HL-60/S4 treated with retinoic acid at 250 ng/mL for 4 days and 3 days (cell line): Measurements from ENCODE around the gene HS3ST3A1.

Experiments used
- in situ Hi-C: fragments of 300-500 bp; cut with MboI; formaldehyde crosslinking; loops from 2 replicates; pipeline ENCODE4 v1.7.0; 2022; ENCODE audit warnings: low sequenced_read_pairs

Gene HS3ST3A1

DNA sequence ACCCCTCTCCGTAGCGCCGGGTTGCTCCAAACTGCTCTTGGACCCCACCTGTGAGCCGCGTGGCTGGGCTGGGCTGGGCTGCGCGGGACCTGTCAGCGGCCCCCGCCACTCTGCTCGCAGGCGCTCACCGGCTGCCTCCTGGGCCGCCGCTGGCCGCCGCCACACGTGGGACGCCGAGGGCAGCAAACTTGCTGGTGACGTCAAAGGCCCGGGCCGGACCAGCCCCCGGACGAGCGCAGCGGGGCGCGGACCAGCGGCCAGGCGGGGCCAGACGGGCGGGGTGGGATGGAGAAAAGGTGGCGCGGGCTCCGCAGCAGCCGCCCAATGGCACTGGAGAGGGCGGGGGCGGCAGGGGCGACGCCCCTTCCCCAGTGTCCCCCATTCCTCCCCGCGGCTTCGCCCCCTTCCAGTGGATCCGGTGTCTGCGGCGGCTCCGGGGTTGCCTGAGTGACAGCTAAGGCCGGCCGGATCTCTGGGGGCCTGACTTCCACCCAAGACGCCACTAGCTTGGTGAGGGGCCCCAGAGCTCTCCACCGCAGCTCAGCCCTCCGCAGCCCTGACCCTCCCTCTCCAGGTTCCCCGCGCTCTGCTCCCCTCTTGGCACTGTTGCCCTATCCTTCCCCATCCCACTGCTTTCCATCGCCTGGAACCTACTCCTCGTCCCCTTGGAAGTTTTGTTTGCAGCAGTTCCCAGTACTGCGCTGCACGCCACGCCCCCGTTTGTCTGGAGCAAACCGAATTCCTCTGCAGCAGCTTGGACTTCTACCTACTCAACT is at the start of gene HS3ST3A1:
TSS of gene HS3ST3A1 (minus strand) at position 154 of the 776 bp plus-strand sequence. CDS start 800 bp downstream, outside the sequence.
- in situ Hi-C loops = no loop called here

GRCh38 chr17:13650096-13650675 is 48.5 kb upstream of the HS3ST3A1 start:
- in situ Hi-C loops = no loop called here

DNA sequence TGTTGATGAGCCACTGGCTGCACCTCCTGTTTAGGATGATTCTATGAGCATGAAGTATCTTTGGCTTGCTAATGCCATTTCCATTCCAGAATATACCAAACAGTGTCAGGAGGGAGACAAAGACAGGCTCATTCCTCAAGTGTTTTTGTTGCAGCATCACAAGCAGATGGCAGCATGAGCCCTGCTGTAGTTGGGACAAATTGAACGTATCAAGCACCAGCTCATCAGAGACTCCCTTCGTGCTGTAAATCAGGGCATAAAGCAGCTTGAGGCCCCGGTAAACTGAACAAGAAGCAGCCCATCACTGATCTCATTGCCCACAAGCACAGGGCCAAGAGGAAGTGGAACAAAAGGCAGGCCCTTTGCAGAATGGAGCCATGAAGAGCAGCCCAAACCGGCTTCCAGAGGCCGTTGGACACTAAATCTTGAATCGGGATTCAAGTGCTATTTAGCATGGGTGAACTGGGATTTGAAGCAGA is 45.9 kb upstream of the HS3ST3A1 start:
- in situ Hi-C loops = no loop called here

DNA sequence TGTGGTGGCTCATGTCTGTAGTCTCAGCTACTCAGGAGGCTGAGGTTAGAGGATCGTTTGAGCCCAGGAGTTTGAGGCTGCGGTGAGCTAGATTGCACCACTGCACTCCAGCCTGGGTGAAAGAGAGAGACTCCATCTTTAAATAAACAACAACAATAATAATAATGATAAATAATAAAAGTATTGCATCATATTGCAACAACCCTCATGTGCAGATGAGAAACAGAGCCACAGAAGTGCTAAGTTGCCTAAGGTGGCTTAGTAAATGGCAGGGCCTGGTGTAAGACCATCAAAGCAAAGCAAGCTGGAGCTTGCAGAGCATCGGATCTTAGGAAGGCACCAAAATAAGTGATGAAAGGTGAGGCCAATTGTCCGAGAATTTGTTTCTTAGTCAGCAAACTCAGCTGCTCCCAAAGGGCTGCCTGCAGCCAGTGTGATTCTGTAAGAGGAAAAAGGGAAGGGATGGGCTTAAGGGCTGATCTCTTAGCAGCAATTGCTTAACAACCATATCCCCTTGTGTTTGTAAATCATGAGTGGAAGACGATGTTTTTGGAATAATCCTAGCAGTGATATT is 45.3 kb upstream of the HS3ST3A1 start:
- in situ Hi-C loops = no loop called here

DNA sequence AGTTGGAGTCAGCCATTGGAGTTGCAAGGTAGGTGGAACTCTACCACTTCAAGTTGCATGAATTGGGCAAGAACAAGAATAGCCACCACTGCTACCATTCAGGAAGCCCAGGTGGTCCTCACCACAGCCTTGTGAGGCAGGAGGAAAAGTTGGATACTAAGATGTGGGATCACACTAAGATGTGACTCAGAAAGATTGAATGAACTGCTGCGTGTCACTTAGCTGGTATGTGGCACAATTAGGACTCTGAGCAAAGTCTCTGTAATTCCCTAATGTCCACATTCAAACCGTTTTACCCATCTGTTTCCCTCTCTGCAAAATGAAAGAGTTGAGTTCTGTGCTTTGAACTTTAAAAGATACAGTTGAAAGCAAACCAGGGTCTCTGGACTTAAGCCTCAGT is 44.7 kb upstream of the HS3ST3A1 start:
- in situ Hi-C loops = no loop called here

GRCh38 chr17:13643180-13643579 is 41.5 kb upstream of the HS3ST3A1 start:
- in situ Hi-C loops = no loop called here

GRCh38 chr17:13642188-13642587 is 40.5 kb upstream of the HS3ST3A1 start:
- in situ Hi-C loops = no loop called here

GRCh38 chr17:13640551-13640950 is 38.8 kb upstream of the HS3ST3A1 start:
- in situ Hi-C loops = no loop called here

DNA sequence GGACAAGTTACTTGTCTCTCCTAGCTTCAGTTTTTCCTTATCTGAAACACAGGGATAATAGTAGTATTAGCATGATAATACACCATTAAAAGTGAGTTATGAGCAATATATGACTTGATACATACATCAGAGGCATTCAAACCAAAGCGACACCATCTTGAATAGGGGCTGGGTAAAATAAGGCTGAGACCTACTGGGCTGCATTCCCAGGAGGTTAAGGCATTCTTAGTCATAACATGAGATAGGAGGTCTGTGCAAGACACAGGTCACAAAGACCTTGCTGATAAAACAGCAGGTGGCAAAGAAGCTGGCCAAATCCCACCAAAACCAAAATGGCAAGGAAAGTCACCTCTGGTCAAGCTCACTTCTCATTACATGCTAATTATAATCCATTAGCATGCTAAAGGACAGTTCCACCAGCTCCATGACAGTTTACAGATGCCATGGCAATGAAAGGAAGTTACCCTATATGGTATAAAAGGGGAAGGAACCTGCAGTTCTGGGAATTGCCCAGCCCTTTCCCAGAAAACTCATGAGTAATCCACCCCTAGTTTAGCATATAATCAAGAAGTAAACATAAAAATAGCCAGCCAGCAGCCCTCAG is 37.2 kb upstream of the HS3ST3A1 start:
- in situ Hi-C loops = no loop called here

GRCh38 chr17:13636951-13637350 is 35.2 kb upstream of the HS3ST3A1 start:
- in situ Hi-C loops = no loop called here

DNA sequence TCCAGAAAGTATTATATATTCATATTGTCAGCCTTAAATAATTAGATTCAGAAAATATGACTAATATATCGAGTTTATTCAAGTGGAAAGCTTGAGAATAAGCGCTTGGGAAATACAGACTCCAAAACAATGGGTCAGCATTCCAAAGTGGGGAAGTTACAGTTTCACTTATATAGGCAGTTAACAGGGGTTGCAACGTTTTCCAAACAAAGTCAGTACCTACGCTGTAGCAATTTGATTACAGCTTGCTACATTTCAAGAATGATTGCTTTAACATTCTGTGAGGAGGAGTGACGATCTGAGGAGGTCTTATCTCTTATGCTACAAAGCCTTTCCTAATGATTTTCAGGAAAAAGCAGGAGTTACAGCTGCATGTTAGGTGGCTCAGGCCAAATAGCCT is 34.2 kb upstream of the HS3ST3A1 start:
- in situ Hi-C loops = no loop called here

DNA sequence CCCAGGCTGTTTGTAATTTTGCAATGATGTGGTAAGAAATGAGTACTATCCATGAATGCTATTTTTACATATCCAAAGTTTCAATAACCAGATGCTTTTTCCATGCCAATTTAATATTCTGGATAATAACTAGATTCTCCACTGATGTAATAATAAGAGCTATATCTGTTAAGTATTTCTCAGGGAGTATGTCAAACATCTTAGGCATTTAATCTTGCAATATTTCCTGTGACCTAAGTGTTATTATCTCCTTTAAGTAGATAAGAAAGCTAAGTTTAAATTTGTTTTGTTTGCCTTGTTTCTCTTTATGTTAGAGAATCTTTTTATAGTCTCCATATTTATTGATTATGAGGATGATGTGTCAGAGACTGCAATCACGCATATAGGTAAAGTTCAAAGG is 32.3 kb upstream of the HS3ST3A1 start:
- in situ Hi-C loops = no loop called here

GRCh38 chr17:13631529-13631928 is 29.8 kb upstream of the HS3ST3A1 start:
- in situ Hi-C loops = no loop called here

DNA sequence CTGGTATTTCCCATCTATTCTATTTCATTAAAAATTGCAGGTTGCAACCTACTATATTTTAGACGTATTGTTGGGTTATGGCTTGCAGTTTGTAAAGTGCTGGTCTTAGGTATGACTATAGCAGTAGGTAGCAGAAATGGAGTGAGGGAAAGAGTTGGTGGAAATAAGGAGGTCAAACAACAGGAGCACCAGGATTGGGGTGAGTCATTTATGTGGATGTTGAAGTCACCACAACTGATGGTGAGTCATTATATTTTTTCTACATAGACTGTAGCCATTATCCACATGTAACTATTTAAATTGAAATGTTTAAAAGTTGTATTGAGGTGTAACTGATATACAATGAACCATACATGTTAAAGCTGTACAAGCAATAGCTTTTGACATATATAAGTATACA is 25.0 kb upstream of the HS3ST3A1 start:
- in situ Hi-C loops = no loop called here

DNA sequence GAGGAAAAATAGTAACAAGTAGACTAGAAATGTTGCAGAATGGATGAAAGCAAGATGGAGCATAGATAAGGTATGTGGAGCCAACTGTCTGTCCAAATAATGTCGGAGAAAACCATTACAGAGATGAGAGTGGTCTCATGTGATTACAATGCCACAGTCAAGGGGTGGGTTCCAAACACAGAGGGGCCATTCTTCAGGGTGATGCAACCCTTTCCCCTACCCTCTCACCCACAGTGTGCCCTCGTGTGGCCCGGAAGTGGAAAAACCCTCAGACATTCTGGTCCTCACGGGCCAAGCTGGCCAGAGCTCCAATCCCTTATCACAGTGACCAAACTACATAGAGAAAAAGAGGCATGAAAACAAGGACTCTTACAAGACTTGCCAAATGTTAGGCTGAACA is 17.7 kb upstream of the HS3ST3A1 start:
- in situ Hi-C loops = no loop called here

- in situ Hi-C loops = no loop called here
Measured at GRCh38 chr17:13616031-13616430, 14.3 kb upstream of the HS3ST3A1 start.

DNA sequence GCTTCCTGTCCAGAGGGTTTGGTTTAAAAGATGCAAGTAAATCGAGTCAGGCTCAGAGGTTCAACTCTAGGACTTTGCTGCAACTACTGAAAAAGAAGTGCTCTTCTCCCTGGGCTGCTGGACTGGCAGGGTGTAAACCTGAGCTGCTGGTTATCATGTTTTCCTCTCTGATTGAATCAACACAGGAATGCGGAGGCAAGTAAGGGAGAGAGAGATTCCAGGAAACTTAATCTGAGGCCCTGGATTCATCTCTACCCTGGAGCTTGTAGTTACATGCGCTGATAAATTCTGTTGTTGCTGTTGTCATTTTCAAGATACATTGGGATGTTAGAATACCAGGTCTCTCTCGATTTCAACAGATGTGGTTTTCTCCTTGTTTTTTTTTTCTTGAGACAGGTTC is 8.2 kb upstream of the HS3ST3A1 start:
- in situ Hi-C loops = no loop called here

DNA sequence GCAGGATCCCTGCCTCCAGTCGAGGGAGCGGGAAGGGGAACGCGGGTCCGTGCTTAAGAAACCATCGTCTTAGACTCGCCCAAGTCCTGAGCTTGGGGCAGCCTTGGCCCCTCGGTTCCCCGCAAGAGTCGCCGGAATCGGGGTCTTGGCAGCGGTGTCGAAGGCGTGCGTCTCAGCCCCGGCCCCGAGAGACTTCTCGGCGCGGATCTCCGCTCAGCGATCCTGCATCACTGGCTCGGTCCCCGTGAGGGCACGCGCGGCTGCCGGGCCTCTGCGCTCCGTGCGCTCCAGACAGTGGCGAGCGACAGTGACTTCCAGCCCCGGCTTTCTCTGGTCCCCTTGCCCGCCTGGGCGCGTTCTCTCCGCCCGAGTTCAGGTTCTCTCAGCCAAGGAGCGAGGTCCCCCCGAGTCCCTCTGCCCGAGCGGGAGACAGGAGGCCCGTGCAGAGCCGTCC is 380 bp downstream of the HS3ST3A1 start:
- in situ Hi-C loops = no loop called here

GRCh38 chr17:13600475-13601321 is 1.0 kb downstream of the HS3ST3A1 start:
- in situ Hi-C loops = no loop called here

- in situ Hi-C loops = loop anchor here (25.0 kb wide), 2 partner anchors 712 to 1337 kb away; partner anchors contain the start of gene HS3ST3B1
Measured at GRCh38 chr17:13599864-13600263, 1.9 kb downstream of the HS3ST3A1 start.
